ENCODE measurements around the gene THRB.
"Not testable (repeated sequence)": the region's sequence is repeated elsewhere in the genome, so short reads cannot be mapped to it uniquely, and the experiment has no call there.

Gene THRB

GRCh38 chr3:24446032-24446431 lies 48.6 kb downstream of the THRB start:
- DNase-seq (ENCODE audit: low read depth) = no peak

GRCh38 chr3:24443476-24443875 lies 51.2 kb downstream of the THRB start:
- no peak for DNase-seq (ENCODE audit: low read depth)

GRCh38 chr3:24440760-24441464 lies 53.7 kb downstream of the THRB start:
- DNase-seq (ENCODE audit: low read depth) = no peak

- no peak for DNase-seq (ENCODE audit: low read depth)
These were observed 55.6 kb downstream of the THRB start for GRCh38 chr3:24439021-24439420.

GRCh38 chr3:24437326-24437725 lies 57.3 kb downstream of the THRB start:
- no peak for DNase-seq (ENCODE audit: low read depth)

- no peak for DNase-seq (ENCODE audit: low read depth)
These were observed 59.1 kb downstream of the THRB start for GRCh38 chr3:24435584-24435983.

GRCh38 chr3:24434651-24435050 lies 60.0 kb downstream of the THRB start:
- DNase-seq (ENCODE audit: low read depth) = no peak

GRCh38 chr3:24433838-24434591 lies 60.6 kb downstream of the THRB start:
- no peak for DNase-seq (ENCODE audit: low read depth)

GRCh38 chr3:24432989-24433388 lies 61.7 kb downstream of the THRB start:
- DNase-seq (ENCODE audit: low read depth) = no peak

GRCh38 chr3:24428481-24428880 lies 66.2 kb downstream of the THRB start:
- no peak for DNase-seq (ENCODE audit: low read depth)

- DNase-seq (ENCODE audit: low read depth) = no peak
These were observed 67.8 kb downstream of the THRB start for GRCh38 chr3:24426896-24427295.

GRCh38 chr3:24420829-24421228 lies 73.8 kb downstream of the THRB start:
- not testable (repeated sequence) for DNase-seq (ENCODE audit: low read depth)

- DNase-seq (ENCODE audit: low read depth) = no peak
These were observed 74.4 kb downstream of the THRB start for GRCh38 chr3:24420224-24420623.

GRCh38 chr3:24419067-24419791 lies 75.4 kb downstream of the THRB start:
- no peak for DNase-seq (ENCODE audit: low read depth)

- no peak for DNase-seq (ENCODE audit: low read depth)
These were observed 76.9 kb downstream of the THRB start for GRCh38 chr3:24417730-24418129.

- DNase-seq (ENCODE audit: low read depth) = no peak
These were observed 78.4 kb downstream of the THRB start for GRCh38 chr3:24416224-24416623.

- DNase-seq (ENCODE audit: low read depth) = no peak
These were observed 78.8 kb downstream of the THRB start for GRCh38 chr3:24415824-24416223.

GRCh38 chr3:24413662-24414061 lies 81.0 kb downstream of the THRB start:
- DNase-seq (ENCODE audit: low read depth) = not testable (repeated sequence)

- DNase-seq (ENCODE audit: low read depth) = no peak
These were observed 83.8 kb downstream of the THRB start for GRCh38 chr3:24410860-24411259.

- DNase-seq (ENCODE audit: low read depth) = no peak
These were observed 86.5 kb downstream of the THRB start for GRCh38 chr3:24407980-24408680.

- no peak for DNase-seq (ENCODE audit: low read depth)
These were observed 87.8 kb downstream of the THRB start for GRCh38 chr3:24406900-24407299.

GRCh38 chr3:24405057-24405456 lies 89.6 kb downstream of the THRB start:
- no peak for DNase-seq (ENCODE audit: low read depth)

All from GM04504 (cell line).